GM19324 (cell line): ENCODE data around the gene HHIP.
"Not testable (repeated sequence)": the region's sequence is repeated elsewhere in the genome, so short reads cannot be mapped to it uniquely, and the experiment has no call there.

ENCODE experiments used
- ATAC-seq: cut with Tn5 transposase; IDR thresholded peaks from one replicate; pipeline ENCODE4 v1.9.1; 2021; ENCODE audit warnings: mild to moderate bottlenecking, moderate library complexity; ENCODE audit not compliant: unreplicated experiment, low FRiP score

Gene HHIP

GRCh38 chr4:144738649-144739048, 92.7 kb downstream of the HHIP start:
- no peak for ATAC-seq

GRCh38 chr4:144739511-144740033, 93.6 kb downstream of the HHIP start:
- no peak for ATAC-seq

GRCh38 chr4:144740316-144740715, 94.4 kb downstream of the HHIP start:
- no peak for ATAC-seq

DNA sequence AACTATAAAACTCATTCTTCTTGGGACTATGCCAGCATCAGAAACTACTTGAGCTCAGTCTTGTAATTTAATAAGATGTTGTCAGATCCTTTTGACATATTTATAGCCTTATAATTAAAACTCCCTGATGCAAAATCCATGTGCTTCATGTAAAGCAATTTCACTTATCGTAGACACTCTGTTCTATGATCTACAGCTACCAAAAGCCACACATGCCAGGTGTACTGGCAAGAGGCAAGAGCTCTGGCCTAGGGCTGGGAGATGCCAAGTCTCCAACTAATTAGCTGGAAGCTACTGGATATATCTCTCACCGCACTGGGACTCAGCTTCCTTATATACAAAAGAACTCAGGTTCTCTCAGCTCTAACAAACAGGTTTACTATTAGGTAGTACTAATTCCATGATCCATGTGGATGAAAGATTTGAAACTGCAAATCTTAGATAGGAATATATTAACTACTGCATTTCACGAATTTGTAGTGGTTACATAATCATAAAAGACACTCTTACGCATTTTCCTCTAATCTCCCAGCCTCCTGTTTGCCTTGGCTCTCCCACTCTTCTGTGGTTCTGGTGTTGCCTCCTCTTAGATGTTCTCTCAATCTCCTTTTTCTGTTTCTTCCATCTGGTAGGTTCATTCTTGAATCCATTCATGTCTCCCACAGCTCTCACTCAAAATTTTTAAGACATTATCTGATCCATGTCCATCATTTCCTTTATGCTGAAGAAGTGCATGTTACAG, 103.0 kb downstream of the HHIP start:
- ATAC-seq = no peak

DNA sequence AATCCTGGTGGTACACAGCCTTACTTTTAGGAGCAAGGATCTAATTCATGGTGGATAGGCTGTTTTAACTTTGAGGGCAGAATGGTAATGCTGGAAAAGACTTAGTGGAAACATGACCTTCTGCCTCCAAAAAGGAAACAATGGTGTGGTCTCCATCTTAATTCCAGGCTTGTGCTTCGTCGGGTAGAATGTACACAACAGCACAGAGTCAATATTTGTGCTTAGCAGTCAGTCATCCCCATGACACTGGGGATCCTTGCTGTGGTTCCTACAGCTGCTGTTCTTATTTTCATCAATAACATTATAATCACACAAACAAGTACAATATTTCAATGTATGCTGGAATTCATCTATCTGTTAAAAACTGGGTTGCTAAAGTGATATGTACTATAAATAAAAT, 104.4 kb downstream of the HHIP start:
- ATAC-seq = no peak

GRCh38 chr4:144754562-144755410, 108.8 kb downstream of the HHIP start:
- no peak for ATAC-seq

GRCh38 chr4:144757969-144758368, 112.0 kb downstream of the HHIP start:
- no peak for ATAC-seq

DNA sequence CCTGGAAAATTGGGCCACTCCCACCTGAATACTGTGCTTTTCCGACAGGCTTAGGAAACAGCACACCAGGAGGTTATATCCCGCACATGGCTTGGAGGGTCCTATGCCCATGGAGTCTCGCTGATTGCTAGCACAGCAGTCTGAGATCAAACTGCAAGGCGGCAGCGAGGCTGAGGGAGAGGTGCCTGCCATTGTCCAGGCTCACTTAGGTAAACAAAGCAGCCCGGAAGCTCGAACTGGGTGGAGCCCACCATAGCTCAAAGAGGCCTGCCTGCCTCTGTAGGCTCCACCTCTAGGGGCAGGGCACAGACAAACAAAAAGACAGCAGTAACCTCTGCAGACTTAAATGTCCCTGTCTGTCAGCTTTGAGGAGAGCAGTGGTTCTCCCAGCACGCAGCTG, 122.9 kb downstream of the HHIP start:
- ATAC-seq = not testable (repeated sequence)

GRCh38 chr4:144778364-144778763, 132.4 kb downstream of the HHIP start:
- no peak for ATAC-seq

DNA sequence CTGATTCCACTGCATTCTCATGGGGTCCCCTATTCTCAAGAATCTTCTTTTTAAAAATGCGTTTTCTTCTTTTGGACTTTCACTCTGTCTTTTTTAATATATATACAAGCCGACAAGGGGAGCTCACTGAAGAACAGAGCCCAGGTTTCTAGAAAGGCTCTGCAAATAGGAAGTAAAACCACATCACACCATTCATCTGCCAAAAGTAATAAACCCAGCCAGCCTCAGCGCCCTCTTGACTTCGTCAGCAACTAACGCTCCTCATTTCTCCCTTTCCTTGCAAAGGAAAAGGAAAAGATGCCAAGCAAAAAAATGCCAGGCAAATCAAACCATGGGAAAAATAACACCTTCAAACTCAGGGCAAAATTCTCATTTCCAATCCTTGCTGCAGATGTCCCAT, 136.4 kb downstream of the HHIP start:
- no peak for ATAC-seq

DNA sequence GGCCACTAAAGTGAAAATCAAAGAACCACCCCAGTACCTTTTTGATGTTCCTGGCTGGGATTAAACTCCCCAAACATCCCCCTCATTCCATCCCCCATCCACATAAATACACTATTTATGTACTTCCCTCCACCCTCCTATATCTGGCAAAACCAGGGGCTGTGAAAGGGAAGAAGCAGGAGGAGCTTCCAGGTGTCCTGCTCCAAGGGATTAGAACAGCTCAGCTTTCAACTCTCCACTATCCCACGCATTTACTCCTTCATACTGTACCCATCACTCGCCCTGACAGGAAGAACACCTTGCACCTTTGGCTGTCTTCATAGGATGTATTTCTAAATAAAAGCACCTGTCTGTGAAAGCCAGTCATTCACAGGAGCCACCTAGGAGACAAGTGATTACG, 140.0 kb downstream of the HHIP start:
- no peak for ATAC-seq

DNA sequence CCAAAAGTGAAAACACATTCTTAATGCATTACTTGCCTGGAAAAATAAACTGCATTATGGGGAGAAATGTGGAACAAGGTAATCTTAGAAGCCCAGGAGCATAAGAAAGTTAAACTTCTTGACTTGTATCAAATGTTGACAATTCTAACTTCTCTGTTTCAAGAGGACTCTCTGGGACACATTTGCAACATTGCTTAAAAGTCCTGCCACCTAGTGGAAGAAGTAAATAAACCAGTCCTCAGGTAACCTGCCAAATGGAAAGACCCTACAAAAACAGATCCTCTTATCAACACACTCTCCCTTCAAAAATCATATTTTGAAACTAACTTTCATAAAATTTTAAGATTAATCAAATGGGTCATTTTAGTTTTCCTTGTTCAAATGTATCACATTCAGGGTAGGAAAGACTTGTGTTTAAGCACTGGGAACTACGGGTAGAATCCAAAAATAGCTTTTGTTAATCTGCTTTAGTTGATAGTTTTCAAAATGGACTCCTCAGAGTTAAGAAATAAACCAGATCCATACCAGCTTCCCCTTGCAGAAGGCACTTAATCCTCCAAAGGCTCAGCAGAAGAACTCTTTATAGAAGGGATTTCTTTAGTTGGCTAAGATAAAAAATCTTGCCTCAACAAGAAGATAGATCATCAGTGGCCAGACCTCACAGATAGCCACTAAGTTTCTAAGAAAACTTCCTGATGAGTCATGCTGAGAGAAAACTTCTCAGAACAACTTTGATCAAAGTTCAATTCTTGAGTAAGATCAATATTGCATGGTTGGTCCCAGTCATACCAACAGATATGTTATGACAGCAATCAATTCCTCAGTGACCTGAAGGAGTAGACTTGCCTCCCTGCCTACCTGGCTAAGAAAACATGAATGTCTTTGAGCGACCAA, 141.7 kb downstream of the HHIP start:
- ATAC-seq = peak; percentile 67

- no peak for ATAC-seq
Measured at GRCh38 chr4:144788469-144788868, 142.5 kb downstream of the HHIP start.

DNA sequence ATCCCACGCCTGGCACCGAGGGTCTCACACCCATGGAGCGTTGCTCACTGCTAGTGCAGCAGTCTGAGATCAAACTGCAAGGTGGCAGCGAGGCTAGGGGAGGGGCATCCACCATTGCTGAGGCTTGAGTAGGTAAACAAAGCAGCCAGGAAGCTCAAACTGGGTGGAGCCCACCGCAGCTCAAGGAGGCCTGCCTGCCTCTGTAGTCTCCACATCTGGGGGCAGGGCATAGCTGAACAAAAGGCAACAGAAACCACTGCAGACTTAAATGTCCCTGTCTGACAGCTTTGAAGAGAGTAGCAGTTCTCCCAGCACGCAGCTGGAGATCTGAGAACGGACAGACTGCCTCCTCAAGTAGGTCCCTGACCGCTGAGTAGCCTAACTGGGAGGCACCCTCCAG, 146.0 kb downstream of the HHIP start:
- ATAC-seq = not testable (repeated sequence)
